ENCODE data around the gene CAMTA1. TPM values are rescaled to one million over a fixed set of nuclear protein-coding genes. Genes with fewer than 3 reads are reported as not detected.

The CAMTA1 gene
- total RNA-seq, 5 donors from 2014 or later (not counting 1 experiment from before 2014, with no cell fraction given) = 29.7 to 37.4 (median 34.6) TPM

DNA sequence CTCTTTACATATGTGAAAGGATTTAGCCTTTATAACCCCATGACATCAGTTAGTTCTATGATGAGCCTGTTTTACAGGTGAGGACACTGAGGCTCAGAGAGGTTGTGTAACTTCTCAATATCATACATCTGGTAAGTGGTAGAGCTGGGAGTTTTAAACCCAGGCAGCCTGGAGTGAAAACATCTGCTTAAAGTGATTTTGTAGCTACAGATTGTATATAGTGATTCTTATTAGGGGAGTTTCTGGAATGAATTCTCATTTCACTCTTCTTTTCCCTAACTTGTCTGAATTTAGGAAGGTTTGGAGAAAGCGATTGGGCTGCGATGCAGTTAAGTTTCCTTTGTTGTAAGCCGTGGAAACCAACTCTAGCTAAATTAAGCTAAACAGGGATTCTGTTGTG lies 175.6 kb downstream of the CAMTA1 start:
- ATAC-seq (replicated peaks in 1 of 4) (no peak), DNase-seq (no peak)
- Histone ChIP-seq H3K27ac (ENCODE audit: low read length) (no peak overlapping the region), H3K36me3 (ENCODE audit: control insufficient read depth in 2 of 2, extremely low read depth in 1 of 2, insufficient read depth in 1 of 2, low read length in 1 of 2) (no peaks in the 10 kb centered on the region), H3K9me3 (no peaks in the 10 kb centered on the region), H3K27me3 (replicated peaks in 1 of 2; ENCODE audit: control insufficient read depth in 2 of 2, extremely low read depth in 1 of 2, insufficient read depth in 2 of 2, low read length in 1 of 2) (peaks cover 0 to 59% of the 10 kb centered on the region in 2 experiments), H3K4me1 (ENCODE audit: control insufficient read depth in 1 of 2, extremely low read depth in 1 of 2, insufficient read depth in 2 of 2, low read length in 2 of 2) (peaks cover 2 to 22% of the 10 kb centered on the region in 2 experiments), H3K4me3 (ENCODE audit: control insufficient read depth in 1 of 2, extremely low read depth in 1 of 2, low read length in 1 of 2) (no peak overlapping the region)
- WGBS (ENCODE audit: insufficient coverage) = 100% methylated on average over 3 of the region's 3 CpGs
- Mint-ChIP-seq H3K27me3 (peaks cover 12 to 41% of the 10 kb centered on the region in 2 donors), H3K4me3 (peak overlapping the region in 1 of 3 donors; percentile 74), H3K4me1 (peaks cover 10 to 18% (median 17%) of the 10 kb centered on the region in 3 donors), H3K27ac (no peak overlapping the region), H3K36me3 (no peaks in the 10 kb centered on the region), H3K9me3 (no peaks in the 10 kb centered on the region)
- CTCF ChIA-PET = no interaction called here
- POLR2A ChIA-PET = no interaction called here

DNA sequence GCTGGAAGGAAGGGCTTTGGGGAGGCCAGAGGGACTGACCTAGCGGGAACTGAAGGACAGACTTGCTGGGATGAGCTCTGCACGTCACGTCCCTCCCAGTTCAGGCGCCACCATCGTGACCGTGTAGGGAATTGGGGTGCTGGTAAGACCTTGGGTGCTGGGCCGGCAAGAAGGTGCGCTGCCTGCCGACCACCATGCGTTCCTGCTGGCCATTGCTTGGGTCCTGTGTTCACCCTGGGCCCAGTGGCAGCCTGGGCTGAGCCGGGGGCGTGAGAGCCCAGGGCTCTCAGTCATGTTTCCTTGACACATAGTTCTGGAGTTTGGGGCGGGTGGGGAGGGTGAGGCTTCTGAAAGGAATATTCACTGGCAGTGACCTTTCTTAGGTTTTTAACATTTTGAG lies 176.0 kb downstream of the CAMTA1 start:
- ATAC-seq (replicated peaks in 1 of 4) = no peak
- Histone ChIP-seq H3K9me3 (no peaks in the 10 kb centered on the region), H3K27me3 (replicated peaks in 1 of 2; ENCODE audit: control insufficient read depth in 2 of 2, extremely low read depth in 1 of 2, insufficient read depth in 2 of 2, low read length in 1 of 2) (peaks cover 0 to 59% of the 10 kb centered on the region in 2 experiments), H3K4me3 (ENCODE audit: control insufficient read depth in 1 of 2, extremely low read depth in 1 of 2, low read length in 1 of 2) (no peak overlapping the region), H3K36me3 (ENCODE audit: control insufficient read depth in 2 of 2, extremely low read depth in 1 of 2, insufficient read depth in 1 of 2, low read length in 1 of 2) (no peaks in the 10 kb centered on the region), H3K27ac (ENCODE audit: low read length) (no peak overlapping the region), H3K4me1 (ENCODE audit: control insufficient read depth in 1 of 2, extremely low read depth in 1 of 2, insufficient read depth in 2 of 2, low read length in 2 of 2) (peaks cover 2 to 22% of the 10 kb centered on the region in 2 experiments)
- POLR2A ChIA-PET = no interaction called here
- Mint-ChIP-seq H3K27ac (no peak overlapping the region), H3K36me3 (no peaks in the 10 kb centered on the region), H3K27me3 (peaks cover 12 to 43% of the 10 kb centered on the region in 2 donors), H3K4me1 (peaks cover 10 to 18% (median 17%) of the 10 kb centered on the region in 3 donors), H3K9me3 (no peaks in the 10 kb centered on the region), H3K4me3 (peak overlapping the region in 1 of 3 donors; percentile 74)
- no peak for DNase-seq
- 96% methylated on average over 7 of the region's 13 CpGs for WGBS (ENCODE audit: insufficient coverage)
- CTCF ChIA-PET = no interaction called here

DNA sequence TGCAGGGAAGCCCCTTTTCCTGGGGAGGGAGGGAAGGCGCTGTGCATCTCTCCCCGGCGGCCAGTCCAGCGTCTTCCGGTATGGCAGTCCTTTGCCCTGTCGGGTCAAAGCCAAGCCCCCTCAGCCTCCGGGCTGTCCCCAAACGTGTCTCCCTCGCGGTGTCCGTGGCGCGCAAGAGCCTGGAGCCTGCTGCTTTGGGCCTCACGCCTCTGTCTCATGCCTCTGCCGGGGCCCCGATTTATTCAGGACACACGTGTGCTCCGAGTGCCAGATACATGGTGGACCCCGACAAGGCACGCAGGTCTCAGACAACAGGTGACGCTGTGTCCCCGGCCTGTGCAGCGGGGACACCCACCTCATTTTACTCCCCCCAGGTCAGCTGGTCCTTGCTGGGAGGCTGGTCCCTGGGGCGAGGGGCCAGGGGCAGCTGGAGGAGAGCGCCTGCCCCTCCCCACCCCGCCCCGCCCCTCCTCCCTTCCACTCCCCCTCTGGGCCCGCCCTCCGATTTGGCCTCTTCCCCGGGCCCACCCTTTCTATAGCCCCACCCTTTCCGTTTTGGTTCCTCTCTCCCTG lies 176.7 kb downstream of the CAMTA1 start:
- peak overlapping the region in 2 of 3 donors; percentile 9 to 74 for H3K4me3 Mint-ChIP-seq
- H3K36me3 Mint-ChIP-seq = no peaks in the 10 kb centered on the region
- Histone ChIP-seq H3K4me1 (ENCODE audit: control insufficient read depth in 1 of 2, extremely low read depth in 1 of 2, insufficient read depth in 2 of 2, low read length in 2 of 2) (peaks cover 2 to 22% of the 10 kb centered on the region in 2 experiments), H3K36me3 (ENCODE audit: control insufficient read depth in 2 of 2, extremely low read depth in 1 of 2, insufficient read depth in 1 of 2, low read length in 1 of 2) (no peaks in the 10 kb centered on the region), H3K27me3 (replicated peaks in 1 of 2; ENCODE audit: control insufficient read depth in 2 of 2, extremely low read depth in 1 of 2, insufficient read depth in 2 of 2, low read length in 1 of 2) (peaks cover 0 to 55% of the 10 kb centered on the region in 2 experiments), H3K27ac (ENCODE audit: low read length) (no peak overlapping the region), H3K4me3 (ENCODE audit: control insufficient read depth in 1 of 2, extremely low read depth in 1 of 2, low read length in 1 of 2) (peak overlapping the region in 1 of 2 donors; percentile 5), H3K9me3 (no peaks in the 10 kb centered on the region)
- POLR2A ChIA-PET = no interaction called here
- H3K27ac Mint-ChIP-seq = no peak overlapping the region
- DNase-seq (peak in 3 of 35 experiments; percentile 1 to 13 (median 10)), ATAC-seq (replicated peaks in 1 of 4) (peak; percentile 28 to 56 (median 42))
- peaks cover 14 to 48% of the 10 kb centered on the region in 2 donors for H3K27me3 Mint-ChIP-seq
- CTCF ChIA-PET = no interaction called here
- peaks cover 10 to 20% (median 17%) of the 10 kb centered on the region in 3 donors for H3K4me1 Mint-ChIP-seq
- 15% methylated on average over 20 of the region's 31 CpGs for WGBS (ENCODE audit: insufficient coverage)
- H3K9me3 Mint-ChIP-seq = no peaks in the 10 kb centered on the region

DNA sequence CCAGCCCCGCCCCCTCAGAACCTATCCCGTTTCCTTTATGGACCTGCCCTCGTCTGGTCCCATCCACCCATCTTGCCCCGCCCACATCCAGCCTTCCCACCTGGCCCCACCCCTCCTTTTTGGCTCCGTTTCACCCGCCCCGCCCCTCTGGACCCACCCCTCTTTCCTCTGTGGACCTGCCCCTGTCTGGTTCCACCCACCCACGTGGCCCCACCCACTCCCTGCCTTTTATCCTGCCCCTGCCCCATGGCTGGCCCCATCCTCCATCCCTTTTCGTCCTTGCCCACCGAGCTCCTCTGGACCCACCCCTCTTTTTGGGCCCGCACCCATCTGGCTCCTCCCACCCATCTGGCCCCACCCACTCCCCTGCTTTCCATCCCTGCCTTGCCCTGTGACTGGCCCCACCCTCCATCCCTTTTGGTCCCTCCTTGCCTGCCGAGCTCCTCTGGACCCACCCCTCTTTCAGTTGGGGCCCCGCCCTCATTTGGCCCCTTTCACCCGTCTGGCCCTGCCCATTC lies 177.3 kb downstream of the CAMTA1 start:
- Mint-ChIP-seq H3K36me3 (no peaks in the 10 kb centered on the region), H3K9me3 (no peaks in the 10 kb centered on the region), H3K27me3 (peaks cover 15 to 53% of the 10 kb centered on the region in 2 donors), H3K27ac (no peak overlapping the region), H3K4me3 (peak overlapping the region; percentile 25 to 74 (median 39)), H3K4me1 (peaks cover 12 to 25% (median 18%) of the 10 kb centered on the region in 3 donors)
- ChIA-PET CTCF (interaction anchor here in 1 of 2 donors (0.6 kb wide), 1 partner anchor 80 kb away, joined by 3 read pairs; no protein-coding TSS in a partner anchor), POLR2A (no interaction called here)
- H3K27ac ChIP-seq (ENCODE audit: low read length) = no peak overlapping the region
- H3K27me3 ChIP-seq (replicated peaks in 1 of 2; ENCODE audit: control insufficient read depth in 2 of 2, extremely low read depth in 1 of 2, insufficient read depth in 2 of 2, low read length in 1 of 2) = peaks cover 0 to 60% of the 10 kb centered on the region in 2 experiments
- peak; percentile 48 to 73 (median 56) for ATAC-seq (replicated peaks in 1 of 4)
- WGBS (ENCODE audit: insufficient coverage) = 6% methylated on average over 11 of the region's 14 CpGs
- H3K4me3 ChIP-seq (ENCODE audit: control insufficient read depth in 1 of 2, extremely low read depth in 1 of 2, low read length in 1 of 2) = peak overlapping the region in 1 of 2 donors; percentile 11
- DNase-seq = peak in 30 of 35 experiments; percentile 3 to 48 (median 26)
- H3K36me3 ChIP-seq (ENCODE audit: control insufficient read depth in 2 of 2, extremely low read depth in 1 of 2, insufficient read depth in 1 of 2, low read length in 1 of 2) = no peaks in the 10 kb centered on the region
- H3K9me3 ChIP-seq = no peaks in the 10 kb centered on the region
- peaks cover 7 to 25% of the 10 kb centered on the region in 2 experiments for H3K4me1 ChIP-seq (ENCODE audit: control insufficient read depth in 1 of 2, extremely low read depth in 1 of 2, insufficient read depth in 2 of 2, low read length in 2 of 2)

DNA sequence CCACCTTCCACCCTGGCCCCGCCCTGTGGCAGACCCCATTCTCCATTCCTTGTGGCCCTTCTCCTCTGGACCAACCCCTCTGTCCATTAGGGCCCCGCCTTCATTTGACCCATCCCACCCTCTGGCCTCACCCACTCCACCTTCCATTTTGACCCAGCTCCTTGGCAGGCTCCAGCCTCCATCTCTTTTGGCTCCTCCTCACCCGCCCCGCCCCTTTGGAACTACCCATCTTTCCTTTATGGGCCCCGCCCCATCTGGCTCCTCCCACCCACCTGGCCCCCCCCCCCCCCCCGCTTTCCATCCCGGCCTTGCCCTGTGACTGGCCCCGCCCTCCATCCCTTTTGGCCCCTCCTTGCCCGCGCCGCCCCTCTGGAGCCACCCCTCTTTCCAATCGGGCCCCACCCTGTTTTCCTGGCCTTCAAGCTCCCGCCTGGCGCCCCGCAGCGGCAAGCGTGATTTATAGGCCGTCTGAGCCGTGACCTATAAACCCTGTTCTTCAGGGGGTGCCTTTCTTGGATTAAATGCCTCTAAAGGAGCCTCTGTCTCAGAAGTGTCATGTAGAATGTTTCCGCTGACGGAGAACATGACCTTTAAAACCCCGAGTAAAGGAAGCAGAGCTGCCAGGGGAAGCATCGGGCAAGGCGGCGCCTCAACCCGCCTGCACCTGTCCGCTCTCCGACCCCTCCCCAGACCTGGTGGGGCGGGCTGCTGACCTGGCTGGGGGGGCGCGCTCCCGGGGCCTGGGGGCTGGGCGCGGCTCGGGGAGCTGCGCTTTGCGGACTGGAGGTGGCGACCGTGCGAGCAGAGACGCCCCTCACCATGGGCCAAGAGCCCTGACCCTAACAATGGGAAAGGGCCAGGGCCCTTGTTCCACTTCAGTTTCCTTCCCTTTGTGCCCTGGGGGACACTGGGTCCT lies 178.0 kb downstream of the CAMTA1 start:
- ATAC-seq (replicated peaks in 1 of 4) (peak; percentile 35 to 68 (median 60)), DNase-seq (peak in 28 of 35 experiments; percentile 3 to 49 (median 25))
- ChIA-PET CTCF (interaction anchor here in 1 of 2 donors (0.6 kb wide), 1 partner anchor 80 kb away, joined by 3 read pairs; no protein-coding TSS in a partner anchor), POLR2A (no interaction called here)
- Histone ChIP-seq H3K36me3 (ENCODE audit: control insufficient read depth in 2 of 2, extremely low read depth in 1 of 2, insufficient read depth in 1 of 2, low read length in 1 of 2) (no peaks in the 10 kb centered on the region), H3K27ac (ENCODE audit: low read length) (no peak overlapping the region), H3K9me3 (no peaks in the 10 kb centered on the region), H3K4me3 (ENCODE audit: control insufficient read depth in 1 of 2, extremely low read depth in 1 of 2, low read length in 1 of 2) (peak overlapping the region in 1 of 2 donors; percentile 44), H3K4me1 (ENCODE audit: control insufficient read depth in 1 of 2, extremely low read depth in 1 of 2, insufficient read depth in 2 of 2, low read length in 2 of 2) (peaks cover 14 to 30% of the 10 kb centered on the region in 2 experiments), H3K27me3 (replicated peaks in 1 of 2; ENCODE audit: control insufficient read depth in 2 of 2, extremely low read depth in 1 of 2, insufficient read depth in 2 of 2, low read length in 1 of 2) (peaks cover 0 to 62% of the 10 kb centered on the region in 2 experiments)
- no peaks in the 10 kb centered on the region for H3K9me3 Mint-ChIP-seq
- 12% methylated on average over 30 of the region's 41 CpGs for WGBS (ENCODE audit: insufficient coverage)
- H3K27me3 Mint-ChIP-seq = peaks cover 20 to 60% of the 10 kb centered on the region in 2 donors
- no peak overlapping the region for H3K27ac Mint-ChIP-seq
- H3K36me3 Mint-ChIP-seq = no peaks in the 10 kb centered on the region
- H3K4me3 Mint-ChIP-seq = peak overlapping the region; percentile 65 to 74 (median 67)
- peaks cover 18 to 32% (median 25%) of the 10 kb centered on the region in 3 donors for H3K4me1 Mint-ChIP-seq

DNA sequence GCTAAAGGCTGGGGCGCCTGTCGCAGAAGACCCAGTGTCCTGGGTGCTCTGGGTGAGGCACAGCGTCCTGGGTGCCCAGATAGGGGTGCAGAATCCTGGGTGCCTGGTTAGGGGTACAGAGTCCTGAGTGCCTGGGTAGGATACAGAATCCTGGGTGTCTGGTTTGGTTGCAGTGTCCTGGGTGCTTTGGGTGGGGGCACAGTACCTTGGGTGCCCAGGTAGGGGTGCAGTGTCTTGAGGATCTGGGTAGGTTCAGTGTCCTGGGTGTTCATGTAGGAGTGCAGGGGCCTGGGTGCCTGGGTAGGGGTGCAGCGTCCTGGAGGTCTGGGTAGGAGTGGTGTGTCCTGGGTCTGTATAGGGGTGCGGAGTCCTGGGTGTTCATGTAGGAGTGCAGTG lies 178.7 kb downstream of the CAMTA1 start:
- WGBS (ENCODE audit: insufficient coverage) = 89% methylated on average over 5 of the region's 5 CpGs
- Mint-ChIP-seq H3K36me3 (no peaks in the 10 kb centered on the region), H3K4me1 (peaks cover 25 to 39% (median 32%) of the 10 kb centered on the region in 3 donors), H3K27me3 (peaks cover 26 to 66% of the 10 kb centered on the region in 2 donors), H3K9me3 (no peaks in the 10 kb centered on the region), H3K27ac (peak overlapping the region in 1 of 2 donors; percentile 72), H3K4me3 (peak overlapping the region in 2 of 3 donors; percentile 49 to 74)
- Histone ChIP-seq H3K27me3 (replicated peaks in 1 of 2; ENCODE audit: control insufficient read depth in 2 of 2, extremely low read depth in 1 of 2, insufficient read depth in 2 of 2, low read length in 1 of 2) (peaks cover 0 to 64% of the 10 kb centered on the region in 2 experiments), H3K9me3 (no peaks in the 10 kb centered on the region), H3K27ac (ENCODE audit: low read length) (no peak overlapping the region), H3K36me3 (ENCODE audit: control insufficient read depth in 2 of 2, extremely low read depth in 1 of 2, insufficient read depth in 1 of 2, low read length in 1 of 2) (no peaks in the 10 kb centered on the region), H3K4me3 (ENCODE audit: control insufficient read depth in 1 of 2, extremely low read depth in 1 of 2, low read length in 1 of 2) (peak overlapping the region in 1 of 2 donors; percentile 44), H3K4me1 (ENCODE audit: control insufficient read depth in 1 of 2, extremely low read depth in 1 of 2, insufficient read depth in 2 of 2, low read length in 2 of 2) (peaks cover 20 to 36% of the 10 kb centered on the region in 2 experiments)
- ChIA-PET CTCF (no interaction called here), POLR2A (no interaction called here)
- DNase-seq (no peak), ATAC-seq (replicated peaks in 1 of 4) (no peak)

All from T-cell (primary cell).